GM19324 (cell line): ENCODE data around the gene DHX38.
"Not testable (repeated sequence)": the region's sequence is repeated elsewhere in the genome, so short reads cannot be mapped to it uniquely, and the experiment has no call there.

Experiments
- ATAC-seq: cut with Tn5 transposase; IDR thresholded peaks from one replicate; pipeline ENCODE4 v1.9.1; 2021; ENCODE audit warnings: mild to moderate bottlenecking, moderate library complexity; ENCODE audit not compliant: unreplicated experiment, low FRiP score

DHX38 gene

DNA sequence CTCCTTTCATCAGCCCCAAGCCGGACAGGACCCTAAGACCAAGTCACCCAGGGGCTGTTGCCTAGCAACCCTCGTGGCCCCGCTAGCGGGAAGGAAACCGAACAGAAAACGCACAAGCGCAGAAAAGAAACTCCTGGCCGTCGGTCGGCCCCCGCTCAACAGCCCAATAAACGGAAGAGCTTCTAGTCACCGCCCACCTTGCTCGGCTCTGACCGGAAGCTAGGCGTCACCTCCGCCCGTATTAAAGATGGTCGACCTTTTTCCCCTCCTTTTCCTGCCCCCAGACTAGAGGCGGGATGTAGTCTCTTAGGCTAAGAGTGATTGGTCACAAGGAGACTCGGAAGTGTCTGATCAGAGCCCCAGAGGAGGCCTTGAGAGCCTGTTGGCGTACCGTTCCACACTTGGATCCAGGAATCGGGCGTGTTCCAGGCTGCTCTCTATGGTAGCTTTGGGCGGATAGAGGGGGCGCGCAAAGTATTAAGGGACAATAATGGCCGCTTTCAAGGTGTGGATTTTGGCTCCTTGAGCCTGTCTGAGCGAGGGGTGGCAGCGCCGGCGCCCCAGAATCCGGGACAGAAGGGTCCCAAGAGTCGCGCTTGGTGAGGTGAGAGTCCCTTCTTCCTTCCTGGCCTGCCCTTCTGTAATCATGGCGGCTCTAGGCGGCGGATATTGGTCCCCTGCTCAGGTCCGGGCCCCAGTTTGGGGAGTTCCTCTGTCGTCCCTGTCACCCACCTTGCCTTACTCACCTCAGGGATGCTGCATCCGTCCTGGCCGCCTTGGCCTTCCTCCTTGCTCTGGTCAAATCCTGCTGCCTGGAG lies at the start of gene DHX38, which contains the start of gene TXNL4B:
Gene DHX38 (plus strand): TSS at position 400 of the 818 bp plus-strand sequence. CDS start 2,311 bp downstream, outside the sequence.
Gene TXNL4B (minus strand): TSS at position 173 of the 818 bp plus-strand sequence. CDS start 2,871 bp downstream, outside the sequence.
- ATAC-seq = peak; percentile 99

DNA sequence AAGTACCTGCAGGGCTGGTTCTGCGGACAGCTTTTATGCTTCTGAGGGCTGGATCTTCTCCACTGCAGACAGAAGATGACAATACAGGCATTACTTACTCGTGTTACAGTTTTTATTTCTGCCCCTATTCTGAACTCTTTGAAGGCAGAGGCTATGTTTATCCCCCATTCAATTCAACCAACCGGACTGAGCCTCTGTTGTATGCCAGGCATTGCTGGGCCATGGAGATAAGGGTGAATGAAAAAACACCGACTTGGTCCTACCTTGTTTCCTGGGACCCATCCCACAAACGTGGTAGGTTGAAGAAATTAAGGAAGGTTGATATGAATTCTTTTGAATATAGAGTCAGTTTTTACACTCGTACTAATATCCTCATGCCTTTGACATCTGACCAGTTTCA lies 49.4 kb upstream of the DHX38 start:
- ATAC-seq = no peak

DNA sequence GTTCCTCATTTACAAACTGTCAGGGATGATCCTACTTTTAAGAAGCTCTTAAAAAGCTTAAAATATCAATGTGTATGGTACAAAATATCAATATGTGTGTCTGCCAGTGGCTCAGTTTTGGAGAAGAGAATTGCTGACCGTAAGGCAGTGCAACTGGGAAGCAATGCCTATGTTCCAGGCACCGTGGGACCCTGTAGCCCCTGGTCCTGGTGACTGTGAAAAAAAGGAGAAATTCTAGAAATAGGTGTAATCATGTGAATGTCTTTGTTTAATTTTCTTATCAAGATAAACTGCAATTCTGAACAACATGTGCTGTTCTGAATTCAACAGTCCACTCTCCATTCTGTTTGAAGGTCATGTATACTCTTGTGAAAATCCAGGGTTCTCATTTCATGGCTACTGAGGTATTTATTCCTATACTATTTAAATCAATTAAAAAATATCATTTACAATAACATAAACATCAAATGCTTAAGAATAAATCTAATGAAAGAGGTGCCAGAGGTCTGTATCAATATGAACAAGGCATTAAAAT lies 48.8 kb upstream of the DHX38 start:
- no peak for ATAC-seq

DNA sequence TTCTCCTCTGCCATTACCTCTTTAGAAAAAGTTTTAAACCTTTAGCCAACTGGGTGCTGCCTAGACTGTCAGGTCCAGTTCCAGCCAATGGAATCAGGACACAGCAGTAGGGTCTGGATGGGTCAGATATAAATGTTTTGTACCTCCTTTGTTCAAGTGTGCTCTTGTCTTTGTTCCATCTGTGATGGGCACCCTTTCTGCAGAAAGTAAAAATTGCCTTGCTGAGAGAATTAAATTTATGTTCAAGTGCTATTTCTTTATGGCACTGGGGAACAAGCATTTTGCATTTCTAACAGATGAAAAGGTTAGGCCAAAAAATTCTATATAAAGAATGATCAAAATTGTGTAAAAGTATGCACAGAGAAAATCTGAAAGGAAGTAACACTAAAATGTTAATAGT lies 44.5 kb upstream of the DHX38 start:
- ATAC-seq = no peak

DNA sequence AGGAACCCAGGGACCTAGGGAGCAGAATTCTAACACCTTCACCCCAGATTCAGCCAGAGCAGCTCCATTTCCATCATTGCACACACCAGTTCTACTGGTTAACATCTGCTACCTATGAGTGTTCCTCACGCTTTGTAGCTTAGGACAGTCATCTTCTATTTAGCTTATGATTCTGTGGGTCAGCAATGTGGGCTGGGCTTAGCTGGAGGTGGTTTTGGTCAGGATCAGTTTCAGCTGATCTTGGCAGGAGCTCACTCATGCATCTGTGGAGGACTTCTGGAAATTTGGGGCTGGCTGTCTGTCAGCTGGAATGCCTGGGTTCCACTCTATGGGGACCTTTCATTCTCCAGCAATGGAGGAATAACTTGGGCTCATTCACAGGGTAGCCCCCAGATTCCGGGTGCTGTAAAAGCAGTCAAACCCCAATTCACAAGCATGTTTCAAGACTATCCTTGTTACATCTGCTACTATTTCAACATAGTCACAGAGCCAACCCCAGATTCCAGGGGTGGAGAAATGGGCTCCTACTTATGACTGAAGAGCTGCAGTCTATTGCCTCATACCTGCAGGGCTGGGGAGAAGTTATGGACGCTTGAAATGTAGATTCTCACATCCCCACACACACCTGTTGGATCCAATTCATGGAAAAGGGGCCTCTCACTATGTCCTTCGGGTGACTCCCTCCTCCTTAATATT lies 42.7 kb upstream of the DHX38 start:
- ATAC-seq = no peak

DNA sequence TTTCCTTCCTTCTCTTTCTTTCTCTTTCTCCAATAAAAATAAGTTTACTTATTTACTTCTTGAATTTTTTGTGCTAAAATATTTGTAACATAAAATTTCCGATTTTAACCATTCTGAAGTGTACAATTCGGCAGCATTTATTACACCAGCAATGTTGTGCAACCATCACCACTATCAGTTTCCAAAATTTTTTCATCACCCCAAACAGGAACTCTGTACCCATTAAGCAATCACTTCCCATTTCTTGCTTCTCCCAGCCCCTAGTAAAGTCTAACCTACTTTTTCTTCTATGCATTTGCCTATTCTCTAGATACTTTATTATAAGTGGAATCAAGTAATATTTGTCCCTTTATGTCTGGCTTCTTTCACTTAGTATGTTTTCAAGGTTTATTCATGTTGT lies 41.8 kb upstream of the DHX38 start:
- no peak for ATAC-seq

DNA sequence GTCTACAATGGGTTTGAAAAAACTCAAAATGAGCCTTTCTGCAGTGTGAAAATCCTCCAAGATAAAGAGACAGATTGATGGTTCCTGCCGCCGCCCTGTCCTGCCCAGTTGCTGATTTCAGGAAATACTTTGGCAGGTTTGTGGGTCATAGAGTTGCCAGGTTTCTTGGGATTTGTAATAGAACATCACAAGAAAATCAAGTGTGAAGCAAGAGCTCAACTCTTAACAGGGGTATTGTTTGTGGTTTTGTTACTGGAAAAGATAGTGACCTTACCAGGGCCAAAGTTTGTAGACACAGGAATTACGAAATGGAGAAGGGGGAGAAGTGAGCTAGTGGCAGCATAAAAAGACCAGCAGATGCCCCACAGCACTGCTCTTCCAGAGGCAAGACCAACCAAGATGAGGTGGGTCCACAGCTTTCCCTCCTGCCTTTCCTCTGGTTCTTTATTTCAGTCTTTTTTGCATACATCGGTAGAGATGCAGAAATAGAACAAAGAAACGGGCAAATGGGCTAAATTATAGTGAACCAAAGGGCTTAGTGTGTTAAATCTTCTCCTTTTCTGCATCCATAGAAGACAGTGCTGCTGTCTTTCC lies 39.3 kb upstream of the DHX38 start, which contains the start of gene HP:
Gene HP (plus strand): TSS at position 252 of the 594 bp plus-strand sequence. CDS start 148 bp downstream, at position 400.
- not testable (repeated sequence) for ATAC-seq

DNA sequence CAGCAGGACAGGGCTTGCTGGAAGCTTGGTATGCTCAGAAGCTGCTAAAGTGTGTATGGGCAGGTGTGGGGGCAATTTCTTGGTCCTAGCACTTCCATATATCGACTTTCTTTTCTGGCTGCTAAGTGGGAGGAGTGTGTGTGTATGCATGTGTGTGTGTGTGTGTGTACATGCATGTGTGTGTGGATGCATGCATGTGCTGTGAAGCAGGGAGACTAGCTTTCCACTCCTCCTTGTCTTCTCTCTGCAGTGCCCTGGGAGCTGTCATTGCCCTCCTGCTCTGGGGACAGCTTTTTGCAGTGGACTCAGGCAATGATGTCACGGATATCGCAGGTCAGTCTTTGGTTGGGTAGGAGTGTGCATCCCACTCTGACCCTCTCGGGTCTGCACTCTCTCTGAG lies 37.7 kb upstream of the DHX38 start:
- ATAC-seq = no peak

DNA sequence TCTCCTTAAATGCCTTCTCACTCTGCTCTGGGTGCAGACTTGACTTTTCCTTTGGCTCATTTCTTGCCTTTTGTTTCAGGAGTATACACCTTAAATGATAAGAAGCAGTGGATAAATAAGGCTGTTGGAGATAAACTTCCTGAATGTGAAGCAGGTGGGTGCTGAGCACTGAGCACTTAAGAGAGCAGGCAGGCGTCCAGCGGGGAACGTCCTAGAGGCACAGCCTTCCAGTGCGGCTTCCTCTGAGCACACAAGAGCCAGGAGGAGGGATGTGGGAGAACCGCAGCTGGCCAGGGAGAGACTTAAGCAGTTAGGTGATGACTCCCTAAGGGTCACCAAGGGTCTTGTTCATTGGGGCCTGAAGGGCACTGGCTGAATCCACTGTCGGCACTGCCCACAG lies 36.3 kb upstream of the DHX38 start:
- not testable (repeated sequence) for ATAC-seq

DNA sequence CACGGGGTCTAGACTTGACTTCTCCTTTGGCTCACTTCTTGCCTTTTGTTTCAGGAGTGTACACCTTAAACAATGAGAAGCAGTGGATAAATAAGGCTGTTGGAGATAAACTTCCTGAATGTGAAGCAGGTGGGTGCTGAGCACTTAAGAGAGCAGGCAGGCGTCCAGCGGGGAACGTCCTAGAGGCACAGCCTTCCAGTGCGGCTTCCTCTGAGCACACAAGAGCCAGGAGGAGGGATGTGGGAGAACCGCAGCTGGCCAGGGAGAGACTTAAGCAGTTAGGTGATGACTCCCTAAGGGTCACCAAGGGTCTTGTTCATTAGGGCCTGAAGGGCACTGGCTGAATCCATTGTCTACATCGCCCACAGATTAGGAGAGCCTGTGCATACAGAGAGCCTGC lies 34.6 kb upstream of the DHX38 start:
- not testable (repeated sequence) for ATAC-seq

DNA sequence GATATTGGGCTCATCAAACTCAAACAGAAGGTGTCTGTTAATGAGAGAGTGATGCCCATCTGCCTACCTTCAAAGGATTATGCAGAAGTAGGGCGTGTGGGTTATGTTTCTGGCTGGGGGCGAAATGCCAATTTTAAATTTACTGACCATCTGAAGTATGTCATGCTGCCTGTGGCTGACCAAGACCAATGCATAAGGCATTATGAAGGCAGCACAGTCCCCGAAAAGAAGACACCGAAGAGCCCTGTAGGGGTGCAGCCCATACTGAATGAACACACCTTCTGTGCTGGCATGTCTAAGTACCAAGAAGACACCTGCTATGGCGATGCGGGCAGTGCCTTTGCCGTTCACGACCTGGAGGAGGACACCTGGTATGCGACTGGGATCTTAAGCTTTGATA lies 33.2 kb upstream of the DHX38 start:
- no peak for ATAC-seq

DNA sequence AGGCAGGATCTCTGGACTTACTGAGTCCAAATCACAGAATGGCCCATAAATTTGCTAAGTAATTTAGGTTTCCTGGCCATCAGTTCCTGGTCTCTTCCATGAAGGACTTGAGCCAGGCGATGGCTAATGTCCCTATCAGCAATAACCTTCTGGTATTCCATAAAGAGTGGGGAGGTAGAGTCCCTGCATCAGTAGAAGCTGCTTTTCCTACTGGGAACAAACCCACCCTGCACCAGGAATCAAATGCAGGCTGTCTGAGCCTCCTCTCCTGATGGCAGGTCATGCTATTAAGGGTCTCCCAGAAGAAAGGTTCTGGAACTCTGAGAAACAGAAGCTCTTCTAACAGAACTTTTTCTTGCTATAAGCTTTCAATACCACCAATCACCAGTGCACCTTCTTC lies 32.1 kb upstream of the DHX38 start:
- ATAC-seq = no peak

DNA sequence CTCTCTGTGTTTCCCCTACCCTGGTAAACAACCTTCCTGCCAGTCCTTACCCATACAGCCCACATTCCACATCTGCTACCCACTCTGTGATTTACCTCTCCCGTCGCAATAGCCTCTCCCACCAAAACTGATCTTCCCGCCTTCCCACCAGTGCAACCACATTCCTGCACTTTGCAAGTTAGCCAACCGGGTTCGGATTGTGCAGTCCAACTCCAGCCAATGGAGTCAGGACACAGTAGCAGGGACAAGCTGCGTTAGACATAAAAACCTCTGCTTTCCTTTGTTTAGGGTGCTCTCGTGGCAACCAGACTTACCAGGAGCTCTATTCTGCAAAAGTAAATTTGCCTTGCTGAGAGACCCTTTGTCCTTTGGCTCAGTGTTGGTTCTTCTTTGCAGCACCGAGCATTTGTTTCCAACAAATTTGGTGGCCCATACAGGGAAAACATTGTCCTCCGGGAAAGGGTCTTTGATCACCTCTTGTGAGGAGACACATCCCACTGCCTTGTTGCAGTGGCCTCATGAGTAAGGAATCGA lies 29.2 kb upstream of the DHX38 start:
- no peak for ATAC-seq

DNA sequence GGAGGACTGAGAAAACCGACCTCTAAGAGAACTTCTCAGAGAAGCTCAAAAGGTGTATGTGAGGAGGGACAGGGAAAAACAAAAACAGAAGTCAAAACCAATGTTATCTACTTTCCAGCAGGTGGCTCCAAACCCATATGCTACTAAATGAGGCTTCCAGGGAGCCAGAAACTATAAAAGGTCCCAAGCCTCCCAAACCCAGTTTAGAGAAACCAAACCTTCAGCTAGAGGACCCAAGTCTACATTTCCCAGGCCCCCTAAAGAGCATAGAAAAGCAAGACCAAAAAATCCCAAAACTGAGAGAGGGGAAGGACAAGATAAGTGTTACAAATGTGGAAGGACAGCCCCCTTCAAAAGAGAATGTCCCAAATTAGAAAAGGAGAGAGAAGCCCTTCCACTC lies 26.9 kb upstream of the DHX38 start:
- peak; percentile 44 for ATAC-seq

DNA sequence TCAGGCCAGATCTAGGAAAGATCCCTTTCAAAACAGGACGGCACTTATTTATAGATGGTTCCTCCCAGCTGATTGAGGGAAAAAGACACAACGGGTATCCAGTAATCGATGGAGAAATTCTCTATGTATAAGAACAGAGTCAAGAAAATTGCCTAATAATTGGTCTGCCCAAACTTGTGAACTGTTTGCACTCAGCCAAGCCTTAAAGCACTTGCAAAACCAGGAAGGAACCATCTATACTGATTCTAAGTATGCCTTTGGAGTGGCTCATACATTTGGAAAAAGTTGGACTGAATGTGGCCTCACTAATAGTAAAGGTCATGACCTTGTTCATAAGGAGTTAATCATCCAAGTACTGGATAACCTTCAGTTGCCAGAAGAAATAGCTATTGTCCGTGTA lies 24.7 kb upstream of the DHX38 start:
- no peak for ATAC-seq

DNA sequence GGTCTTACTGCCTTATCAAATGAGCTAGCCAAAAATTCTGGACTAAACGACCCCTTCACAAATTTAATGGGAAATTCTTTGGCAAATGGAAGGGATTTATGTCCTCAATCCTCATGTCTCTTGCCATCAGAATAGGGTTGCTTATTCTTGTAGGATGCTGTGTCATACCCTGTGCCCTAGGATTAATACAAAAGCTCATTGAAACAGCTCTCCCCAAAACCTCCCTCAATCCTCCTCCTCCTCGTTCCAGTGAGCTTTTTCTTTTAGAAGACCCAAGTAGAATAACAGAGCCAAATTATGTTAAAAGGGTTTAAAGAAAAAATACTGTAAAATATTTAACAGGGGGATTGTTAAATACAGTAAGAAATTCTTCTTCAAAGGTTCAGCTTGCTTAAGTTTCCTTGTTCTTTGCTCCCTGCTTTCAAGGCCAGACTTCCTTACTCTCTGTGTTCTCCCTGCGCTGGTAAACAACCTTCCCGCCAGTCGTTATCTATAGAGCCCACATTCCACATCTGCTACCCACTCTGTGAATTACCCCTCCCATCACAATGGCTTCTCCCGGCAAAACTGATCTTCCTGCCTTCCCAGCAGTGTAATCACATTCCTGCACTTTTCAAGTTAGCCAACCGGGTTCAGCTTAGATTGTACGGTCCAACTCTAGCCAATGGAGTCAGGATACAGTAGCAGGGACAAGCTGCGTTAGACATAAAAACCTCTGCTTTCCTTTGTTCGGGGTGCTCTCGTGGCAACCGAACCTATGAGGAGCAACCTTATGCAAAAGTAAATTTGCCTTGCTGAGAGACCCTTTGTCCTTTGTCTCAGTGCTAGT lies 20.9 kb upstream of the DHX38 start:
- no peak for ATAC-seq

DNA sequence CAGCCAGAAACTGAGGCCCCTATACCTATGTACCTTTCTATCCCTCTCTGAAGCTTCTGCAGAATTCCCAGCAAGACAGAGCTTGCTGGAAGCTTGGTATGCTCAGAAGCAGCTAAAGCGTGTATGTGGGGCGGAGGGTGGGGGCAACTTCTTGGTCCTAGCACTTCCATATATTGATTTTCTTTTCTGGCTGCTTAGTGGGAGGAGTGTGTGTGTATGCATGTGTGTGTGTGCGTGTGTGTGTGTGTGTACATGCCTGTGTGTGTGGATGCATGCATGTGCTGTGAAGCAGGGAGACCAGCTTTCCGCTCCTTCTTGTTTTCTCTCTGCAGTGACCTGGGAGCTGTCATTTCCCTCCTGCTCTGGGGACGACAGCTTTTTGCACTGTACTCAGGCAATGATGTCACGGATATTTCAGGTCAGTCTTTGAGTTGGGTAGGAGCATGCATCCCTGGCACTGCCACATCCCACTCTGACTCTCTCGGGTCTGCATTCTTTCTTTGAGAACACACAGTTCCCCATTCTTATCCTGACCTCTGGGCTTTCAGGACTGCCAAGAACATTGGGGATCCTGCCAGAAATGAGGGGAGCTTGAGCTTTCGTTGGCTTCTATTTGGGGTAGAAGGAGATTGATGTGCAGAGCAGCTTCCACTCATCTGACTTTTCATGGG lies 20.0 kb upstream of the DHX38 start:
- no peak for ATAC-seq

DNA sequence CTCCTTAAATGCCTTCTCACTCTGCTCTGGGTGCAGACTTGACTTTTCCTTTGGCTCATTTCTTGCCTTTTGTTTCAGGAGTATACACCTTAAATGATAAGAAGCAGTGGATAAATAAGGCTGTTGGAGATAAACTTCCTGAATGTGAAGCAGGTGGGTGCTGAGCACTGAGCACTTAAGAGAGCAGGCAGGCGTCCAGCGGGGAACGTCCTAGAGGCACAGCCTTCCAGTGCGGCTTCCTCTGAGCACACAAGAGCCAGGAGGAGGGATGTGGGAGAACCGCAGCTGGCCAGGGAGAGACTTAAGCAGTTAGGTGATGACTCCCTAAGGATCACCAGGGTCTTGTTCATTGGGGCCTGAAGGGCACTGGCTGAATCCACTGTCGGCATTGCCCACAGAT lies 18.6 kb upstream of the DHX38 start:
- ATAC-seq = not testable (repeated sequence)

DNA sequence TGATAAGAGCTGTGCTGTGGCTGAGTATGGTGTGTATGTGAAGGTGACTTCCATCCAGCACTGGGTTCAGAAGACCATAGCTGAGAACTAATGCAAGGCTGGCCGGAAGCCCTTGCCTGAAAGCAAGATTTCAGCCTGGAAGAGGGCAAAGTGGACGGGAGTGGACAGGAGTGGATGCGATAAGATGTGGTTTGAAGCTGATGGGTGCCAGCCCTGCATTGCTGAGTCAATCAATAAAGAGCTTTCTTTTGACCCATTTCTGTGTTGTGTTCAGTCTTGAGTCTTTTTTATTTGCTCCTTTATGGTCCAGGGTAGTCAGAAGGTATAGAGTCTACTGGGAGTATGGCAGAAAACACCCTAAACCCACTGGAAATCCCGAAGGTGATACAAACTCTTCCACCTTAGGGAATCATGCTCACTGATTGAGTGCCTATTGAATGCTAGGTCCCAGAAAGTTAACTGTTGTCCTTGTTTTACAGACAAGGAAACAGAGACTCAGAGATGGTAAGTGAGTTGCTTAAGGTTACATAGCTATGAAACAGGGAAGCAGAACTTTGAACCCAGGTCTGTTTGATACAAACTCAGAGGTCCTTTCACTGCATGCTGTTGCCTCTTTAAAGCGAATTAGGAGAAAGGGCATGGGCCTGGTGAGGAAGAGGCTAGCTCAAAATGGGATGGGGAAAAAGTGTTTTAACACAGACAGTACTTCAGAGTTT lies 16.5 kb upstream of the DHX38 start:
- ATAC-seq = not testable (repeated sequence)
